Activated CD4-positive, CD25-positive, alpha-beta regulatory T cell treated with anti-CD3 and anti-CD28 coated beads, Interleukin-2, amount 50 U/mL, for 16 hours (primary cell): ENCODE results near the gene FUCA1.

Experiments used
- DNase-seq: peaks from one replicate; pipeline ENCODE4 v3.0.0-alpha.2; 2020; ENCODE audit warnings: low read depth, low spot score

Gene FUCA1

DNA sequence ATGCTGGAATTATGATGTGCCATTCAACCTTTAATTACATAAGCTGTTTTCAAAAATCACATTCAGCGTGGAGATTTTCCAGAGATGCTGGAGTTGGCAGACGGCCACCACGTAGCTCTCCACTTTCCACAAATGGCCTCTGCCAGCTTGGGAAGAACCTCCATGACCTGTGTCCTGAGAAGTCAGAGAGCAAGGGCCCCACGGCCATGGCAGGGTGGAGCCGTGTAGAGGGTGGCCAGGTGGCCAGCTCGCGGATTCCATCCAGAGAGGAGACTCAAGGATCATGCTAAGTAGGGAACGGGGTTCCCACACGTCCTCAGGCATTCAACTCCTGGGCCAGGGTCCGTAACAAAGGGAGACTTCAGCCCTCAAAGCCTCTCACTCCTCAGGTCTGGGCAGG is 66.2 kb downstream of the FUCA1 start:
- DNase-seq: no peak

DNA sequence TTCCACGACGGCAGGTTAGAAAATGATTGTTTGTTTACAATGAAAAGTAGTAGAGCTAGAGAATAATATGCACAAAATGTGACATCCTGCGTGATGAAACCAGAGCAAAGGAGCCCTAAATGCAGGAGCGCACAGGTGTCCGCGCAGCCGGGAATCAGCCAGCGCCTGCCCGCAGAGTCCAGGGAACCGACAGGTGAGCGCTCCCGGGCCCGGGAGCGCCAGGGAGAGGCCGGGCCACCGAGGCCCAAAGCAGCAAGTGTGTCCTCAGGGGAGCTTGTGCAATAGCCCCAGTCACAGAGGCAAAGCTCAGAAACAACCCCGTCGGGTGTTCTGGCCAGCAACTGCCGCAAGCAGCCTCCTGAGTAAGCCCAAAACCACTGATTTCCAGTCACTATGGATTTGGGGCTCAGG is 66.7 kb downstream of the FUCA1 start:
- no peak for DNase-seq

DNA sequence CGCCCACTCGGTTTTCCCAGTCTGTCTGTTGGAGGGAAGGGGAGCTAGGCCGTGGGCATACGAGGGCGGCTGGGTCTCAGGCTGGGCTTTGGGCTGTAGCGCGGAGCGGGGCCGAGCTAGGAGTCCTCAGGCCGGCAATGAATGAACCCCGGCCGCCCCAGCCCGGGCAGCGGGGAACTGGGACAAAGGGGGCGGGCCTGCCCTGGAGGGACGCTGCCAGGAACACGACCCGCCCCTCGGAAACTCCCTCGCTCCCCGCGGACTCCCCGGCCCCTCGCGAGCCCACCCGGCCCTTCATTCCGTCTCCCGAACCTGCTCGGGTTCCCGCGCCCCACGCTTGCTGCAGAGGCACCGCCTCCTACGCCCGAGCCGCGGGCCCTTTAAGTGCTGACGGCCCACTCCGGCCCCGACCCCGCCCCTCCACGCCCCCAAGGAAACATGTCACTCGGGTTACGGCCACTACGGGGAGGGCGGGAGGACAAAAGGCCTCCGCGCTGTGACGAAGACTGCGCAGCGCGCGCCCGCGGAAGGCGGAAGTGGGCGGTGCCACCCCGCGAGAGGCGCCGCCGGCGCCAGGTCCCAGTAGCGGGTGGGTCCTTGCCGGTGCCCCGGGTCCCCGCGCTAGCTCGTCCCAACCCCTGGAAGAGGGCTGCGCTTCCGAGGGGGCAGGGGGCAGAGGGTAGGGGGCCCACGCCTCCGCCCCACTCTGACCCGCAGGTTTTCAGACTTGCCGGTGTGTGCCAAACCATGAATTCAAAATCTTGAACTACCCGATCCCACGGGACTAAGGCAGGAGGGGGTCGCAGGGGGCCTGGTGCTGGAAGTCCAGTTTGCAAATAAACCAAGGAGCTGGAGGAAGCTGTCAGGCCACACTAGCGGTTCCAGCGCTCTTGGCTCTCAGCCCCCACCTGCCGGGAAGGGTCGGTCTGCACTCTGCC is 67.4 kb downstream of the FUCA1 start, which contains the start of gene GALE:
Gene GALE, minus strand, starts transcription at position 355 of the 938 bp plus-strand sequence. CDS start 1,747 bp downstream, outside the sequence.
- DNase-seq: peak; percentile 96

DNA sequence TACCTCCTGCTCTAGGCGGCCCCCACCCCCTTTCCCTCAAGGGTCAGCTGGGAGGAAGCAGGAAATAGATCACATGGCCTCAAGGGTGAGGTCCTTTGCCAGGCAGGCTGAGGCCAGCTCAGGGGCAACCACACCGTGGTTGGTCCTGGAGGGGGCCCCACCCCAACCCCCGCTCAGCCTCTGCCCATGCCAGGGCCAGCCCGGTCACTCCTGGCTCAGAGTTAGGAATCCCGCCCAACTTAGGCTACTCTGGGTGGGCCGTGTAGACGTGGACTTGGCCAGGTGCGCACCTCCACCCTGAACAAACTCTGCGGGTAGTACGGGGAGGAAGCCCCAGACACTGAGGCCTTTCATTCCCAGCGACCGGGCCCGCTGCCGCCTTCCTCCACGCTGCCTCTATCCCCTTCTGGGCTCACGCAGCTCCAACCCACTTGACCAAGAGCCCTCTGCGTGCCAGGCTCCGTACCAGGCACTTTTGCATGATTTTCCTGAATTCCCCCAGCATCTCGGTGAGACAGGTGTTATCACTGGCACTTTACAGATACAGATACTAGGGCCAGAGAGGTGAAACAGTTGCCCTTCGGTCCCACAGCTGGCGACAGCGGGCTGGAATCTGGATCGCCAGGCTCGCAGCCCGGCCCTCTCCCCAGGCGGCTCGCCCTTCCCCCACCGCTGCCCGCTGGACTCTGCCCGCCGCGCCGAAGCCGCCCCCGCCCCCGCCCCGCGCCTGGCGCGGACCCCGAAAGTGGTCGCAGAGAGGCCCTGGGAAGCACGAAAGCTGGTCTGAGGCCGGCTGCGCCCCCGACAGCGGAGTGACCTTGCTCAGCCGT is 68.3 kb downstream of the FUCA1 start:
- DNase-seq: no peak

DNA sequence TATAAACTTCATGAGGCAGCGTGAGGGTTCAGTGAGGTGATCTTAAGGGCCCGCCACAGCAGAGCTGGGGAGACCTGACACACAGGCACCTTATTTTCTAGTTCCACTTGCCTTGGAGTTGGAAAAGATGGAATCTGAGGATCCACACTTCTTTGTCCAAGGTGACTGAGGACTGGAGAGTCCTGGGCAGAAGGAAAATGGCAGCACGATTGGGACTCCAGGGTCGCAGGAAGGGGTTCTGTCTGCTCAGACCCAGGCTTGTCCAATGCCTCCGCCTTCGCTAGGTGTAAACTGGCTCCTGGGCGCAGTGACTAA is 68.9 kb downstream of the FUCA1 start:
- DNase-seq: no peak

DNA sequence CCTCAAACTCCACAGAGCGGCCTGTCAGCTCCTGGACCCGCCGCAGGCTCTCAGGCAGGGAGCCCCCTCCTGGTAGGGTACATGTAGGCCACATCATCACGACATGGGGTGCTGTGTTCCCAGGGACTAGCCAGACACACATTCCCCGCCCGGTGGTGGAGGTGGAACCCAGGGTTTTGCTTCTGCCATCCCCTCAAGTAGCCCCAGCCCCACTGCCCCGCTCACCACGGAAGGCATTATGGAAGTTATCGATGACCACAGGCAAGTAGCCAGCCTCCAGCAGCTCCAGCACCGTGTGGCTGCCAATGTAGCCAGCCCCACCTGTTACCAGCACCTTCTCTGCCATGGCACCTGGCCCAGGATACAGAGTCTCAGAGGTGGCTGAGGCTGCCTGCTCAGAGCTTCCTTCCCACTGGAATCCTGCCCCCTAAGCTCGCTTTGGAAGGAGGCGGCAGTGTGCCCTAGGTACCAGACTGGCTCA is 69.4 kb downstream of the FUCA1 start:
- no peak for DNase-seq

DNA sequence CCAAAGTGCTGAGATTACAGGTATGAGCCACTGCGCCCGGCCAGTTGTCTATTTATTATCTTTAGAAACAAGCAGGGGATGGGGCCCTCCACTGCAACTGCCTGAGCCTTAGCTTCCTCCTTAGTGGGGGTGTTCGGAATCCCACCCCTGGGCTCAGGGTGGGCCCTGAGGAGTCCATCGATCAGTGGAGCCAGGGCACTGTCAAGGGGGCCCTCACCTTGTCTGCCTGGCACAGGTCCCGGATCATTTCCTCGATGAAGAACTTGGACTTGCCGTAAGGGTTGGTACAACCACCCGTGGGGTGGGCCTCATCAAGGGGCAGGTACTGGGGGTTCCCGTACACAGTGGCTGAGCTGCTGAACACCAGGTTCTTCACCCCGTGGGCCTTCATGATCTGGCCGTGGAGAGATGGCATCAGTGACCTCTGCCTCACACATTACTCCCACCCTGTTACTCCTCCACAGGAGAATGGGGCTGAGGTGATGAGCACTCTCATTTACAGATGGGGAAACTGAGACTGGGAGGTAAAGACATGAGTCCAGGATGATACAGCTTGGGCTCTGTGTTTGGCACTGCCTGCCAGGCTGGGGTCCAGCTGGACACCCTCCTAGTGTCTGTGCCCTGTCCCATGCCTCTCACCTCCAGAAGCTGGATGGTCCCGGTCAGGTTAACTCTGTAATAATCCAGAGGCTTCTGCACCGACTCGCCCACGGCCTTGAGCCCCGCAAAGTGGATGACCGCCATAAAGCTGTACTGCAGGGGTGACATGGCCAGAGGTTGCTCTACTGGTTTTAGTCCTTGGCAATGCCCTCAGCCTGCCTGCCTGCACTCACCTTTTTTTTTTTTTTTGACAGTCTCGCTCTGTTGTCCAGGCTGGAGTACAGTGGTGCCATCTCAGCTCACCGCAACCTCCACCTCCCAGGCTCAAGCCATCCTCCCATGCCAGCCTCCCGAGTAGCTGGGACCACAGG is 70.3 kb downstream of the FUCA1 start:
- no peak for DNase-seq

DNA sequence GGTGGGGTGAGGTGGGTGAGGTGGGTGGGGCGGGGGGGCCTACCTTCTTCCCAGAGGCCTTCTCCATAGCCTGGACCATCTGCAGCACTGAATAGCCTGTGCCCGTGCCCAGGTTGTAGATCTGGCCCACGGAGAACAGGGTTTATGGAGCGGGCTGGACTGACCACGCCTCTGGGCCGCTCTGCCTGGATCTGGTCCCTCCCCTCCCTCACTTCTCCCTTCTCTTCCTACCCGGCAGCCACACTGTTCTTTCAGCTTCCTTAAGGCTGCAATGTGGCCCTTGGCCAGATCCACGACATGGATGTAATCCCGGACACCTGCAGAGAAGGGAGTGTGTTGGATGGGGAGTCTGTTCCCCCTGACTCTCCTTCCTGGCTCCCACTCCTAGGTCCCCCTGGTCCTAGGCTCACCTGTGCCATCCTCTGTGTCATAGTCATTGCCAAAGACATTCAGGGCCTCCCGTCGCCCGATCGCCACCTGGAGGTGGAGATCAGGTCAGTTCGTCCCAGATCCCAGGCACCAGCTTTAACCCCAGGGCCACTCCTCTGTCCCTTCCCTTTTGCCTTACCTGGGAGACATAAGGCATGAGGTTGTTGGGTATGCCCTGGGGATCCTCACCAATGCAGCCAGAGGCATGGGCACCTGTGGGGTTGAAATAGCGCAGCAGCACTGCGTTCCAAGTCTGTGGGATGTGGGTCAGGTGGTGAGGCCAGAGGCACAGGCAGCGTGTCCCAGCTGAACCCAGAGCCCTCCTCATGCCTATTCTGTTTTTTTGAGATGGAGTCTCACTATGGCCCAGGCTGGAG is 71.4 kb downstream of the FUCA1 start:
- no peak for DNase-seq

DNA sequence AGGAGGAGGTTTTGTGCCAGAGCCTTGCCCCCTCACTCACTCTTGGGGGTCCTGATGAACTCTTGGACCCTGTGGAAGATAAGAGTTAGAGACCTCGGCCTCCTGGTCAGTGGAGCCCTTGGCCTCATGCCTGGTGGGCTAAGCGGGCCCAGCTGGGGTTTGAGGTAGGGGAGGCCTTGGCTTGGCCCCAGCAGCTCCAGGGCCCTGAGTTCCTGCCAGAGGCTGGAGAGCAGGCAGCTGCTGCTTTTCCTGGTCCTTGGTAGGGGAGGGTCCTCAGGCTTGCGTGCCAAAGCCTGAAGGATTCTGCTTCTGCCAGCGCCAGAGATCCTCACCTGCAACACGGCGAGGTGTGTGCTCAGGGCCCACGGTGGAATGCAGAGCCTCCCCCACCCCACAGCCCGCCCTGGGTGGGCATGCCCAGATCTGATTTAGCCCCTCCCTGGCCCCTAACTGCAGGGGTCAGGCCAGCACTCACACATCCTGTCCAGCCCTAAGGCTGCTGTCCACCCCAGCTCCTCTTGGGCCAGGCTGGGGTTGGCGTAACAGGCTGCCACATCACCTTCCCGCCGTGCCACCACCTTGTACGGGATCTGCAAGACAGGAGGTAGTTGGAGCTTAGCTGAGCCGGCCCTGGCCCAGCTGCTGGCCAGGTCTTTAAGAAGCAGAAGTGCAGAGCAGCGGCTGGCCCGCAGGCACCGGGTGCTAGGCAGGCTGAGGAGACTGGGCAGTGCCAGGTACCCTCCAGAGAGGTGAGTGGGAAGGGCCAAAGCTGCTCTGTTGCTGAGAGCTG is 72.2 kb downstream of the FUCA1 start:
- DNase-seq: no peak
